ELR (cell line): ENCODE measurements around the gene CPHXL.

Experiments used
- DNase-seq: peaks from one replicate; pipeline ENCODE4 v3.0.0-alpha.2; 2015; ENCODE audit warnings: low read depth

The CPHXL gene

DNA sequence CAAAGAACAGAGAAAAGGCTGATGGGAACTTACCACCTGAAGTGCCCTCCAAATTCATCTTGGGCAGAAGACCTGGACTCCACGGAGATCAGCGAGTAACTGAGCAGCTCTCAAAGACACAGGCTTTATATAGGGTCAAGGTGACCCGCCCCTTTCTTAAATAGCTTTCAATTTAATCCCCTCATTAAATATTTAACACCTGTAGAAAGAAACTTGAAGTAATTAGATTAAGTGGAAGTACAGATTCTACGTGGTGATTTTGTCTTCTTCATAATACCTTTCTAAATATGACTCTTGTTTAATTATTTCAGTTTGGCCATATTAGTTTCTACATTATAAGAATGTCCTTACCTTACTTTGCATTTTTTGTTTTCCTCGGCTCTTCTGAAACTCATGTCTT, 24.9 kb downstream of the CPHXL start, which contains the start of gene DUXB:
Gene DUXB (minus strand): TSS at position 101 of the 400 bp plus-strand sequence. CDS start 43 bp downstream, at position 58.
- DNase-seq, result no peak

- DNase-seq, result no peak
Observed at GRCh38 chr16:75697571-75697970, 28.7 kb downstream of the CPHXL start.

DNA sequence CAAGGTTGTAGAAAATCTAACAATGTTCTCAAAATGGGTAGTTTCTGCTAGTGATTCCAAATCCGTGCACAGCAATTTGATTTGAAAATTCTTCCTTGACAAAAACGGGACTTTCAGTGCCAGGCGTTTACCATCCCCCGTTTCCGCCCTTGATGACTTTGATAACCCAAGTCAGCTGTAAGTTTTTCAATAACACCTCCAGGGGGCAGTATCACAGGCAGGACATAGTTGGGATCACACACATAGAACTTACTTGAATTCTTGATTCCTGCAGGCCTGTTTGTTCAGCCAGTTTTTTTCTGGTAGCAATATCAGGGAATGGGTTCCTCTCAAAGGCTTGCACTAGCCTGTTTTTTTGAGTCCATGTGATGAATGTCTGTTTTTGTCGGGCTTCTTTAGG, 30.6 kb downstream of the CPHXL start:
- DNase-seq, result no peak

GRCh38 chr16:75687361-75687760, 38.9 kb downstream of the CPHXL start:
- DNase-seq, result no peak

DNA sequence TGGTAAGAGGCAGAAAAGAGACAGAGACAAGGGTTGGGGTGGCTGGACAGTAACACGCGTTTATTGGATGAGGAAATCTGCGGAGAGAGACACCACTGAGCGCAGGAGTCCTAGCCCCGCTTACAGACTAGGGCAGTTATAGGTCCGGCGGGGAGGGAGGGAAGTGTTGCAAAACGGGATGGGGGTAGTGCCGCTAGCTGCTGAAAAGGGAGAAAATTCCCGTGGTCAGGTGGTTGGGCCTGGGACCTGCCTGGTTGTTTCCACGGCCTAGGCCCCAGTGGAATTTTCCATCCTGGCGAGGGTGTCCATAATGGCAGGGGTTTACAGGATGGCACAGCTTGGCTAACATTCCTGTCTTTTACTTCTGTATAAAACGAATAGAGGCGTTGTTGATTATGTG, 44.0 kb downstream of the CPHXL start:
- DNase-seq, result no peak

- DNase-seq, result no peak
Observed at GRCh38 chr16:75679366-75679765, 46.9 kb downstream of the CPHXL start.

GRCh38 chr16:75676909-75677308, 49.4 kb downstream of the CPHXL start, which contains the start of gene CPHXL2:
Gene CPHXL2 (minus strand): TSS chr16:75677009. CDS start chr16:75676999, 10 bp downstream.
- DNase-seq, result no peak

GRCh38 chr16:75667503-75667902, 58.8 kb downstream of the CPHXL start:
- DNase-seq, result no peak
